ENCODE measurements around the gene TMEM31.

GRCh38 chrX:103674531-103675454, 35.9 kb upstream of the TMEM31 start:
- TF ChIP-seq, protein P1, sequence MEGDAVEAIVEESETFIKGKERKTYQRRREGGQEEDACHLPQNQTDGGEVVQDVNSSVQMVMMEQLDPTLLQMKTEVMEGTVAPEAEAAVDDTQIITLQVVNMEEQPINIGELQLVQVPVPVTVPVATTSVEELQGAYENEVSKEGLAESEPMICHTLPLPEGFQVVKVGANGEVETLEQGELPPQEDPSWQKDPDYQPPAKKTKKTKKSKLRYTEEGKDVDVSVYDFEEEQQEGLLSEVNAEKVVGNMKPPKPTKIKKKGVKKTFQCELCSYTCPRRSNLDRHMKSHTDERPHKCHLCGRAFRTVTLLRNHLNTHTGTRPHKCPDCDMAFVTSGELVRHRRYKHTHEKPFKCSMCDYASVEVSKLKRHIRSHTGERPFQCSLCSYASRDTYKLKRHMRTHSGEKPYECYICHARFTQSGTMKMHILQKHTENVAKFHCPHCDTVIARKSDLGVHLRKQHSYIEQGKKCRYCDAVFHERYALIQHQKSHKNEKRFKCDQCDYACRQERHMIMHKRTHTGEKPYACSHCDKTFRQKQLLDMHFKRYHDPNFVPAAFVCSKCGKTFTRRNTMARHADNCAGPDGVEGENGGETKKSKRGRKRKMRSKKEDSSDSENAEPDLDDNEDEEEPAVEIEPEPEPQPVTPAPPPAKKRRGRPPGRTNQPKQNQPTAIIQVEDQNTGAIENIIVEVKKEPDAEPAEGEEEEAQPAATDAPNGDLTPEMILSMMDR (IDR thresholded peaks at IDR 0.05; ENCODE audit: low read length), result no peak
- TF ChIP-seq EZH2 (IDR thresholded peaks at IDR 0.05; ENCODE audit: borderline replicate concordance, low read length), result no peak

Measured in OCI-LY1 (cell line).